ENCODE results near the gene CSNK1G1.

The CSNK1G1 gene

GRCh38 chr15:64249406-64249805 is 106.6 kb downstream of the CSNK1G1 start:
- no peak overlapping the region for H3K27ac ChIP-seq
- in situ Hi-C loops (cut with HindIII; ENCODE audit: low pct_ligation_motif_present, low sequenced_read_pairs) = no loop called here
- no peak for DNase-seq
- H3K4me3 ChIP-seq (ENCODE audit: low read depth, low read length) = no peak overlapping the region
- TF ChIP-seq CTCF (IDR thresholded peaks at IDR 0.05; ENCODE audit: low read depth, low read length, missing control alignments) = no peak
- H3K27me3 ChIP-seq (replicated peaks) = no peaks in the 10 kb centered on the region
- H3K36me3 ChIP-seq (replicated peaks) = no peaks in the 10 kb centered on the region

- no peak for TF ChIP-seq CTCF (IDR thresholded peaks at IDR 0.05; ENCODE audit: low read depth, low read length, missing control alignments)
- Histone ChIP-seq H3K27ac (peak overlapping the region; percentile 91), H3K4me3 (ENCODE audit: low read depth, low read length) (no peak overlapping the region), H3K36me3 (replicated peaks) (no peaks in the 10 kb centered on the region), H3K27me3 (replicated peaks) (no peaks in the 10 kb centered on the region)
- peak; percentile 89 for DNase-seq
- in situ Hi-C loops (cut with HindIII; ENCODE audit: low pct_ligation_motif_present, low sequenced_read_pairs) = no loop called here
Observed at GRCh38 chr15:64247906-64248541, 107.9 kb downstream of the CSNK1G1 start.

- Histone ChIP-seq H3K27ac (peak overlapping the region; percentile 91), H3K27me3 (replicated peaks) (no peaks in the 10 kb centered on the region), H3K36me3 (replicated peaks) (no peaks in the 10 kb centered on the region), H3K4me3 (ENCODE audit: low read depth, low read length) (no peak overlapping the region)
- no peak for TF ChIP-seq CTCF (IDR thresholded peaks at IDR 0.05; ENCODE audit: low read depth, low read length, missing control alignments)
- in situ Hi-C loops (cut with HindIII; ENCODE audit: low pct_ligation_motif_present, low sequenced_read_pairs) = no loop called here
- no peak for DNase-seq
Observed at GRCh38 chr15:64247535-64247905, 108.5 kb downstream of the CSNK1G1 start.

- DNase-seq = peak; percentile 93
- Histone ChIP-seq H3K36me3 (replicated peaks) (no peaks in the 10 kb centered on the region), H3K4me3 (ENCODE audit: low read depth, low read length) (no peak overlapping the region), H3K27me3 (replicated peaks) (no peaks in the 10 kb centered on the region), H3K27ac (peak overlapping the region; percentile 91)
- in situ Hi-C loops (cut with HindIII; ENCODE audit: low pct_ligation_motif_present, low sequenced_read_pairs) = no loop called here
- no peak for TF ChIP-seq CTCF (IDR thresholded peaks at IDR 0.05; ENCODE audit: low read depth, low read length, missing control alignments)
Observed at GRCh38 chr15:64246364-64247189, 109.4 kb downstream of the CSNK1G1 start.

- in situ Hi-C loops (cut with HindIII; ENCODE audit: low pct_ligation_motif_present, low sequenced_read_pairs) = no loop called here
- DNase-seq = no peak
- no peak overlapping the region for H3K4me3 ChIP-seq (ENCODE audit: low read depth, low read length)
- H3K36me3 ChIP-seq (replicated peaks) = no peaks in the 10 kb centered on the region
- no peak overlapping the region for H3K27ac ChIP-seq
- no peaks in the 10 kb centered on the region for H3K27me3 ChIP-seq (replicated peaks)
- no peak for TF ChIP-seq CTCF (IDR thresholded peaks at IDR 0.05; ENCODE audit: low read depth, low read length, missing control alignments)
Observed at GRCh38 chr15:64245405-64245804, 110.6 kb downstream of the CSNK1G1 start.
